SK-N-SH (cell line): Measurements from ENCODE around the gene LTB4R. TPM values are rescaled to one million over a fixed set of nuclear protein-coding genes. Genes with fewer than 3 reads are reported as not detected.

Source experiments
- CTCF ChIA-PET: fragments of 300-600, 350-600 bp; formaldehyde crosslinking; extraction: SDS; loops from one replicate; lab custom pipeline; 2021; lab: Yijun Ruan, JAX
- POLR2A ChIA-PET: fragments of 350-600 bp; sonication (Branson Sonifier 250); formaldehyde crosslinking; extraction: SDS; loops from one replicate; lab custom pipeline; 2020; ENCODE audit warnings: antibody characterized with exemption, inconsistent platforms; lab: Yijun Ruan, JAX
- DNase-seq: peaks from one replicate; pipeline ENCODE4 v3.0.0; 2012
- H2AFZ ChIP-seq: fragments of 200-600 bp; sonication (generic); 2 replicates; pipeline ENCODE4 v1.8.1; 2016; ENCODE audit warnings: antibody characterized with exemption, mild to moderate bottlenecking, low read depth
- H3F3A ChIP-seq: fragments of 200-600 bp; sonication (generic); replicated peaks from 2 replicates; pipeline ENCODE3; 2016; ENCODE audit warnings: antibody characterized with exemption, mild to moderate bottlenecking; ENCODE audit not compliant: insufficient read depth
- H3K27ac ChIP-seq, 2 experiments: fragments of 200-500 bp in 1 of 2; fragments of 200-600 bp in 1 of 2; sonication (Bioruptor generic) in 1 of 2; sonication (generic), shearing (Covaris generic) in 1 of 2; 2 replicates each; pipeline versions ENCODE4 v1.5.1 to v1.6.1; 2014 to 2016; ENCODE audit warnings: low read depth in 2 of 2, inconsistent platforms in 1 of 2, low read length in 1 of 2, mild to moderate bottlenecking in 1 of 2, mixed read lengths in 1 of 2
- H3K27me3 ChIP-seq: fragments of 200-600 bp; sonication (generic), shearing (Covaris generic); 2 replicates; pipeline ENCODE4 v1.6.1; 2016; ENCODE audit warnings: mixed run types; ENCODE audit not compliant: insufficient read depth
- H3K36me3 ChIP-seq, 2 experiments: fragments of 200-500 bp in 1 of 2; fragments of 200-600 bp in 1 of 2; sonication (Bioruptor generic) in 1 of 2; sonication (generic) in 1 of 2; replicated peaks in 1 of 2; 2 replicates each; pipeline versions ENCODE3 to v1.5.1; 2014 to 2016; ENCODE audit warnings: low read length in 1 of 2, mild to moderate bottlenecking in 1 of 2; ENCODE audit not compliant: insufficient read depth in 2 of 2, control insufficient read depth in 1 of 2
- H3K4me1 ChIP-seq, 2 experiments: fragments of 200-500 bp in 1 of 2; fragments of 200-600 bp in 1 of 2; sonication (Bioruptor generic) in 1 of 2; sonication (generic), shearing (Covaris generic) in 1 of 2; 2 replicates each; pipeline versions ENCODE4 v1.5.1 to v1.6.1; 2014 to 2016; ENCODE audit warnings: low read depth in 1 of 2, low read length in 1 of 2, mixed run types in 1 of 2; ENCODE audit not compliant: insufficient read depth in 2 of 2, control insufficient read depth in 1 of 2
- H3K4me2 ChIP-seq: fragments of 200-600 bp; sonication (generic), shearing (Covaris generic); 2 replicates; pipeline ENCODE4 v1.6.1; 2017; ENCODE audit warnings: mixed run types
- H3K4me3 ChIP-seq, 2 experiments: fragments of 200-500 bp in 1 of 2; fragments of 200-600 bp in 1 of 2; sonication (Bioruptor generic) in 1 of 2; sonication (generic), shearing (Covaris generic) in 1 of 2; 2 replicates each; pipeline versions ENCODE4 v1.5.1 to v1.8.1; 2014 to 2016; ENCODE audit warnings: low read depth in 2 of 2, inconsistent platforms in 1 of 2, low read length in 1 of 2, mild to moderate bottlenecking in 1 of 2, mixed read lengths in 1 of 2, moderate library complexity in 1 of 2
- H3K79me2 ChIP-seq: fragments of 200-600 bp; sonication (generic); 2 replicates; pipeline ENCODE4 v1.8.1; 2017; ENCODE audit warnings: mild to moderate bottlenecking; ENCODE audit not compliant: insufficient read depth
- H3K9ac ChIP-seq: fragments of 200-600 bp; sonication (generic); 2 replicates; pipeline ENCODE4 v1.6.1; 2017; ENCODE audit warnings: mixed run types
- H3K9me2 ChIP-seq: fragments of 200-600 bp; sonication (generic); 2 replicates; pipeline ENCODE4 v1.6.1; 2017; ENCODE audit warnings: mixed run types
- H3K9me3 ChIP-seq: fragments of 200-600 bp; sonication (generic); 2 replicates; pipeline ENCODE4 v1.6.1; 2017; ENCODE audit warnings: mixed run types, mild to moderate bottlenecking, moderate library complexity
- H4K20me1 ChIP-seq: fragments of 200-600 bp; sonication (generic); 2 replicates; pipeline ENCODE4 v1.6.1; 2017; ENCODE audit warnings: mild to moderate bottlenecking, mixed run types; ENCODE audit not compliant: insufficient read depth
- CTCF ChIP-seq: fragments of 200-600 bp; sonication (generic); IDR thresholded peaks from 2 replicates; pipeline ENCODE4 v1.6.1; 2017; ENCODE audit warnings: antibody characterized with exemption, mild to moderate bottlenecking, moderate library complexity
- ELF1 ChIP-seq: IDR thresholded peaks from 2 replicates; pipeline ENCODE4 v1.4.0; 2012
- EP300 ChIP-seq, 2 experiments: IDR thresholded peaks; 2 replicates each; pipeline versions ENCODE4 v1.4.0 to v1.6.1; 2012; ENCODE audit warnings: borderline replicate concordance in 1 of 2, low read depth in 1 of 2, low read length in 1 of 2
- FOSL2 ChIP-seq: IDR thresholded peaks from 2 replicates; pipeline ENCODE4 v1.4.0; 2012; ENCODE audit warnings: low read depth, mild to moderate bottlenecking, moderate library complexity, borderline replicate concordance
- GABPA ChIP-seq: IDR thresholded peaks from 2 replicates; pipeline ENCODE4 v1.4.0; 2012; ENCODE audit warnings: low read depth, mild to moderate bottlenecking
- GATA2 ChIP-seq: sonication (generic); formaldehyde crosslinking; IDR thresholded peaks from 2 replicates; pipeline ENCODE4 v1.5.0; 2020; ENCODE audit warnings: mild to moderate bottlenecking, missing genetic modification reagents
- MAX ChIP-seq: IDR thresholded peaks from 2 replicates; pipeline ENCODE4 v1.4.0; 2012; ENCODE audit warnings: low read depth
- POLR2AphosphoS5 ChIP-seq: IDR thresholded peaks from 2 replicates; pipeline ENCODE4 v1.6.1; 2012; ENCODE audit warnings: low read depth, low read length
- RAD21 ChIP-seq: IDR thresholded peaks from 2 replicates; pipeline ENCODE4 v1.6.1; 2012; ENCODE audit warnings: mild to moderate bottlenecking, low read length
- RCOR1 ChIP-seq: fragments of 150-350 bp; IDR thresholded peaks from 2 replicates; pipeline ENCODE4 v1.6.1; 2017; ENCODE audit warnings: antibody characterized with exemption, low read length
- TEAD4 ChIP-seq: IDR thresholded peaks from 2 replicates; pipeline ENCODE4 v1.4.0; 2012; ENCODE audit warnings: mild to moderate bottlenecking, borderline replicate concordance; ENCODE audit not compliant: insufficient read depth
- WGBS: methylation state at CpG from one replicate; pipeline ENCODE4 v1.1.6; 2017; ENCODE audit warnings: low lambda C conversion rate; 5-methylcytosine and 5-hydroxymethylcytosine counted together
- polyA plus RNA-seq, 3 experiments: library from polyadenylated mRNA; depleted of rRNA; stranded (reverse); fragments of >200 nt; gene quantifications; 2 replicates each; pipeline ENCODE4 v1.2.3, GENCODE V29; 2012
- TF ChIP-seq, protein P1 (sequence below): IDR thresholded peaks from 2 replicates; pipeline ENCODE4; 2012
- TF ChIP-seq, protein P2 (sequence below): IDR thresholded peaks from 2 replicates; pipeline ENCODE4 v1.4.0; 2012; ENCODE audit warnings: low read depth, borderline replicate concordance
- TF ChIP-seq, protein P3 (sequence below): fragments of 150-350 bp; IDR thresholded peaks from 2 replicates; pipeline ENCODE4 v1.6.1; 2017; ENCODE audit warnings: antibody characterized with exemption, low read length, low read depth, borderline replicate concordance

LTB4R gene
- polyA plus RNA-seq, 1 of the 3 experiments (the other 2 are of a cell fraction), result 11.9 TPM

GRCh38 chr14:24361326-24361725 is 50.0 kb downstream of the LTB4R start (continued):
- TF ChIP-seq CTCF (no peak), GABPA (no peak), RAD21 (no peak)

GRCh38 chr14:24362241-24362960 is 51.1 kb downstream of the LTB4R start:
- Histone ChIP-seq H3K4me2 (no peak overlapping the region), H4K20me1 (no peaks in the 10 kb centered on the region), H3K79me2 (no peaks in the 10 kb centered on the region), H3K4me3 (no peak overlapping the region), H3K27ac (no peak overlapping the region), H3F3A (peaks cover 23% of the 10 kb centered on the region), H3K4me1 (peaks cover 11% of the 10 kb centered on the region in 2 experiments; a peak in 3 of 4 replicates), H2AFZ (no peak overlapping the region), H3K9me2 (no peaks in the 10 kb centered on the region), H3K9me3 (no peaks in the 10 kb centered on the region), H3K36me3 (no peaks in the 10 kb centered on the region), H3K27me3 (peaks cover 11% of the 10 kb centered on the region; the same call in 1 of the 2 replicates), H3K9ac (no peak overlapping the region)
- no peak for DNase-seq
- TF ChIP-seq, protein P1, sequence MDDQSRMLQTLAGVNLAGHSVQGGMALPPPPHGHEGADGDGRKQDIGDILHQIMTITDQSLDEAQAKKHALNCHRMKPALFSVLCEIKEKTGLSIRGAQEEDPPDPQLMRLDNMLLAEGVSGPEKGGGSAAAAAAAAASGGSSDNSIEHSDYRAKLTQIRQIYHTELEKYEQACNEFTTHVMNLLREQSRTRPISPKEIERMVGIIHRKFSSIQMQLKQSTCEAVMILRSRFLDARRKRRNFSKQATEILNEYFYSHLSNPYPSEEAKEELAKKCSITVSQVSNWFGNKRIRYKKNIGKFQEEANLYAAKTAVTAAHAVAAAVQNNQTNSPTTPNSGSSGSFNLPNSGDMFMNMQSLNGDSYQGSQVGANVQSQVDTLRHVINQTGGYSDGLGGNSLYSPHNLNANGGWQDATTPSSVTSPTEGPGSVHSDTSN, result no peak
- TF ChIP-seq RCOR1 (no peak), ELF1 (no peak), CTCF (no peak), GABPA (no peak), EP300 (IDR thresholded peaks at IDR 0.05; ENCODE audit: borderline replicate concordance in 1 of 2, low read depth in 1 of 2, low read length in 1 of 2) (no peak), TEAD4 (no peak), MAX (no peak), GATA2 (no peak), POLR2AphosphoS5 (no peak), FOSL2 (no peak)
- TF ChIP-seq, protein P2, sequence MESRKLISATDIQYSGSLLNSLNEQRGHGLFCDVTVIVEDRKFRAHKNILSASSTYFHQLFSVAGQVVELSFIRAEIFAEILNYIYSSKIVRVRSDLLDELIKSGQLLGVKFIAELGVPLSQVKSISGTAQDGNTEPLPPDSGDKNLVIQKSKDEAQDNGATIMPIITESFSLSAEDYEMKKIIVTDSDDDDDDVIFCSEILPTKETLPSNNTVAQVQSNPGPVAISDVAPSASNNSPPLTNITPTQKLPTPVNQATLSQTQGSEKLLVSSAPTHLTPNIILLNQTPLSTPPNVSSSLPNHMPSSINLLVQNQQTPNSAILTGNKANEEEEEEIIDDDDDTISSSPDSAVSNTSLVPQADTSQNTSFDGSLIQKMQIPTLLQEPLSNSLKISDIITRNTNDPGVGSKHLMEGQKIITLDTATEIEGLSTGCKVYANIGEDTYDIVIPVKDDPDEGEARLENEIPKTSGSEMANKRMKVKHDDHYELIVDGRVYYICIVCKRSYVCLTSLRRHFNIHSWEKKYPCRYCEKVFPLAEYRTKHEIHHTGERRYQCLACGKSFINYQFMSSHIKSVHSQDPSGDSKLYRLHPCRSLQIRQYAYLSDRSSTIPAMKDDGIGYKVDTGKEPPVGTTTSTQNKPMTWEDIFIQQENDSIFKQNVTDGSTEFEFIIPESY, result no peak
- TF ChIP-seq, protein P3, sequence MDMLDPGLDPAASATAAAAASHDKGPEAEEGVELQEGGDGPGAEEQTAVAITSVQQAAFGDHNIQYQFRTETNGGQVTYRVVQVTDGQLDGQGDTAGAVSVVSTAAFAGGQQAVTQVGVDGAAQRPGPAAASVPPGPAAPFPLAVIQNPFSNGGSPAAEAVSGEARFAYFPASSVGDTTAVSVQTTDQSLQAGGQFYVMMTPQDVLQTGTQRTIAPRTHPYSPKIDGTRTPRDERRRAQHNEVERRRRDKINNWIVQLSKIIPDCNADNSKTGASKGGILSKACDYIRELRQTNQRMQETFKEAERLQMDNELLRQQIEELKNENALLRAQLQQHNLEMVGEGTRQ, result no peak
- POLR2A ChIA-PET, result interaction anchor here (1.1 to 1.5 kb wide), 2 partner anchors 69 kb away, joined by 3 to 4 read pairs; no protein-coding TSS in a partner anchor
- WGBS, result 26% methylated on average over 2 of the region's 2 CpGs
- CTCF ChIA-PET, result interaction anchor here (1.0 to 8.5 kb wide), 8 partner anchors 10 to 119 kb away, joined by 3 to 77 read pairs (median 6); partner anchors contain the start of genes ADCY4, CIDEB and KHNYN
